ENCODE measurements around the gene ATF6.

GRCh38 chr1:161921491-161921890, 155.4 kb downstream of the ATF6 start:
- TF ChIP-seq CTCF (IDR thresholded peaks at IDR 0.05; ENCODE audit: low read depth, low read length), result no peak
- no peak for TF ChIP-seq POLR2A (IDR thresholded peaks at IDR 0.05; ENCODE audit: extremely low read depth, insufficient read length)
- no peak for TF ChIP-seq MAX (IDR thresholded peaks at IDR 0.05; ENCODE audit: low read depth, low read length)
- TF ChIP-seq MYC (IDR thresholded peaks at IDR 0.05; ENCODE audit: low read depth, low read length), result no peak

Data from NB4 (cell line).